ENCODE data around the gene PRPF19.
A peak's percentile ranks its signal among the peaks of the same experiment; 100 is the strongest.

PRPF19 gene

GRCh38 chr11:60942970-60943565 is 36.7 kb upstream of the PRPF19 start:
- Mint-ChIP-seq H3K4me3 (no peak overlapping the region), H3K27me3 (no peaks in the 10 kb centered on the region), H3K9me3 (no peaks in the 10 kb centered on the region), H3K4me1 (no peaks in the 10 kb centered on the region), H3K27ac (no peak overlapping the region)
- no peak for DNase-seq
- ATAC-seq: no peak

- Mint-ChIP-seq H3K9me3 (no peaks in the 10 kb centered on the region), H3K27ac (no peak overlapping the region), H3K4me1 (no peaks in the 10 kb centered on the region), H3K27me3 (no peaks in the 10 kb centered on the region), H3K4me3 (no peak overlapping the region)
- ATAC-seq: no peak
- no peak for DNase-seq
These were observed 35.8 kb upstream of the PRPF19 start for GRCh38 chr11:60942219-60942618.

- no peak for DNase-seq
- Mint-ChIP-seq H3K4me1 (no peaks in the 10 kb centered on the region), H3K4me3 (no peak overlapping the region), H3K9me3 (no peaks in the 10 kb centered on the region), H3K27me3 (no peaks in the 10 kb centered on the region), H3K27ac (no peak overlapping the region)
- no peak for ATAC-seq
These were observed 35.2 kb upstream of the PRPF19 start for GRCh38 chr11:60941371-60942119.

GRCh38 chr11:60939855-60940254 is 33.5 kb upstream of the PRPF19 start:
- no peak overlapping the region for H3K27ac Mint-ChIP-seq

GRCh38 chr11:60939301-60939700 is 32.9 kb upstream of the PRPF19 start:
- Mint-ChIP-seq H3K27ac (peak overlapping the region in 1 of 2 donors; percentile 61), H3K27me3 (no peaks in the 10 kb centered on the region), H3K4me3 (no peak overlapping the region), H3K9me3 (no peaks in the 10 kb centered on the region), H3K4me1 (no peaks in the 10 kb centered on the region)
- no peak for DNase-seq
- ATAC-seq: no peak

More at GRCh38 chr11:60939855-60940254, 33.5 kb upstream of the PRPF19 start:
- Mint-ChIP-seq H3K4me3 (no peak overlapping the region), H3K9me3 (no peaks in the 10 kb centered on the region), H3K27me3 (no peaks in the 10 kb centered on the region), H3K4me1 (no peaks in the 10 kb centered on the region)
- no peak for ATAC-seq
- no peak for DNase-seq

- ATAC-seq (no peak), DNase-seq (no peak)
- no peak overlapping the region for H3K4me3 Mint-ChIP-seq
- no peaks in the 10 kb centered on the region for H3K9me3 Mint-ChIP-seq
- peak overlapping the region in 1 of 2 donors; percentile 6 for H3K27ac Mint-ChIP-seq
- no peaks in the 10 kb centered on the region for H3K4me1 Mint-ChIP-seq
- H3K27me3 Mint-ChIP-seq: no peaks in the 10 kb centered on the region
These were observed 32.1 kb upstream of the PRPF19 start for GRCh38 chr11:60938500-60938899.

GRCh38 chr11:60937811-60938210 is 31.4 kb upstream of the PRPF19 start:
- Mint-ChIP-seq H3K27ac (peak overlapping the region in 1 of 2 donors; percentile 74), H3K4me1 (no peaks in the 10 kb centered on the region), H3K9me3 (no peaks in the 10 kb centered on the region), H3K27me3 (no peaks in the 10 kb centered on the region), H3K4me3 (no peak overlapping the region)
- no peak for ATAC-seq
- DNase-seq: no peak

- no peaks in the 10 kb centered on the region for H3K27me3 Mint-ChIP-seq
- ATAC-seq: no peak
- no peaks in the 10 kb centered on the region for H3K4me1 Mint-ChIP-seq
- H3K27ac Mint-ChIP-seq: no peak overlapping the region
- no peak overlapping the region for H3K4me3 Mint-ChIP-seq
- no peaks in the 10 kb centered on the region for H3K9me3 Mint-ChIP-seq
- no peak for DNase-seq
These were observed 30.8 kb upstream of the PRPF19 start for GRCh38 chr11:60937144-60937527.

- no peaks in the 10 kb centered on the region for H3K4me1 Mint-ChIP-seq
- no peaks in the 10 kb centered on the region for H3K27me3 Mint-ChIP-seq
- no peak overlapping the region for H3K27ac Mint-ChIP-seq
- DNase-seq (no peak), ATAC-seq (no peak)
- H3K4me3 Mint-ChIP-seq: no peak overlapping the region
- H3K9me3 Mint-ChIP-seq: no peaks in the 10 kb centered on the region
These were observed 30.2 kb upstream of the PRPF19 start for GRCh38 chr11:60936467-60937143.

- DNase-seq (no peak), ATAC-seq (peak; percentile 40)
- Mint-ChIP-seq H3K4me3 (no peak overlapping the region), H3K27me3 (no peaks in the 10 kb centered on the region), H3K27ac (peak overlapping the region in 1 of 2 donors; percentile 44), H3K4me1 (no peaks in the 10 kb centered on the region), H3K9me3 (no peaks in the 10 kb centered on the region)
These were observed 29.5 kb upstream of the PRPF19 start for GRCh38 chr11:60935676-60936442.

GRCh38 chr11:60934790-60935605 is 28.6 kb upstream of the PRPF19 start:
- H3K27ac Mint-ChIP-seq: peak overlapping the region in 1 of 2 donors; percentile 45
- no peaks in the 10 kb centered on the region for H3K9me3 Mint-ChIP-seq
- H3K4me1 Mint-ChIP-seq: no peaks in the 10 kb centered on the region
- no peak for DNase-seq
- no peak overlapping the region for H3K4me3 Mint-ChIP-seq
- peaks cover 2% of the 10 kb centered on the region for H3K27me3 Mint-ChIP-seq
- peak; percentile 33 for ATAC-seq

- Mint-ChIP-seq H3K27me3 (peaks cover 9% of the 10 kb centered on the region), H3K4me3 (no peak overlapping the region), H3K27ac (no peak overlapping the region), H3K9me3 (no peaks in the 10 kb centered on the region), H3K4me1 (no peaks in the 10 kb centered on the region)
- DNase-seq (no peak), ATAC-seq (peak; percentile 15)
These were observed 27.9 kb upstream of the PRPF19 start for GRCh38 chr11:60934124-60934789.

GRCh38 chr11:60933416-60934123 is 27.2 kb upstream of the PRPF19 start:
- Mint-ChIP-seq H3K4me1 (no peaks in the 10 kb centered on the region), H3K4me3 (no peak overlapping the region), H3K9me3 (no peaks in the 10 kb centered on the region), H3K27ac (no peak overlapping the region), H3K27me3 (peaks cover 9% of the 10 kb centered on the region)
- no peak for ATAC-seq
- no peak for DNase-seq

Measured in stimulated activated naive CD8-positive, alpha-beta T cell treated with anti-CD3 and anti-CD28 coated beads, Interleukin-15, amount 100 ng/mL, for 72 hours (primary cell).